HEK293T (cell line): ENCODE data around the gene GPR152.

Source experiments
- ARNT ChIP-seq: fragments of 450-650 bp; IDR thresholded peaks from 2 replicates; pipeline ENCODE4 v1.6.1; 2017; ENCODE audit warnings: mild to moderate bottlenecking
- BHLHE40 ChIP-seq: fragments of 450-650 bp; IDR thresholded peaks from 2 replicates; pipeline ENCODE4 v1.6.1; 2016; ENCODE audit warnings: mild to moderate bottlenecking, moderate library complexity, borderline replicate concordance
- CTBP1 ChIP-seq: fragments of 450-650 bp; IDR thresholded peaks from 2 replicates; pipeline ENCODE4 v1.6.1; 2016; ENCODE audit warnings: borderline replicate concordance
- FOXA1 ChIP-seq: fragments of 450-650 bp; IDR thresholded peaks from 2 replicates; pipeline ENCODE4 v1.6.1; 2016; ENCODE audit warnings: mild to moderate bottlenecking
- FOXK2 ChIP-seq: fragments of 450-650 bp; IDR thresholded peaks from 2 replicates; pipeline ENCODE4 v1.6.1; 2016; ENCODE audit warnings: mild to moderate bottlenecking
- FOXM1 ChIP-seq: fragments of 450-650 bp; IDR thresholded peaks from 2 replicates; pipeline ENCODE4 v1.6.1; 2017; ENCODE audit warnings: mild to moderate bottlenecking, borderline replicate concordance
- L3MBTL2 ChIP-seq: fragments of 450-650 bp; conservative IDR thresholded peaks from 2 replicates; pipeline ENCODE4 v1.6.1; 2016; ENCODE audit warnings: mild to moderate bottlenecking
- NFRKB ChIP-seq: fragments of 450-650 bp; IDR thresholded peaks from 2 replicates; pipeline ENCODE4 v1.6.1; 2016; ENCODE audit warnings: mild to moderate bottlenecking, moderate library complexity
- SP1 ChIP-seq: fragments of 450-650 bp; IDR thresholded peaks from 2 replicates; pipeline ENCODE4 v1.6.1; 2017
- SUZ12 ChIP-seq: fragments of 450-650 bp; IDR thresholded peaks from 2 replicates; pipeline ENCODE4 v1.6.1; 2016; ENCODE audit warnings: mild to moderate bottlenecking
- ZNF384 ChIP-seq: fragments of 450-650 bp; IDR thresholded peaks from 2 replicates; pipeline ENCODE4 v1.6.1; 2016
- TF ChIP-seq, protein P1 (sequence below): fragments of 450-650 bp; IDR thresholded peaks from 2 replicates; pipeline ENCODE4 v1.6.1; 2016

DNA sequence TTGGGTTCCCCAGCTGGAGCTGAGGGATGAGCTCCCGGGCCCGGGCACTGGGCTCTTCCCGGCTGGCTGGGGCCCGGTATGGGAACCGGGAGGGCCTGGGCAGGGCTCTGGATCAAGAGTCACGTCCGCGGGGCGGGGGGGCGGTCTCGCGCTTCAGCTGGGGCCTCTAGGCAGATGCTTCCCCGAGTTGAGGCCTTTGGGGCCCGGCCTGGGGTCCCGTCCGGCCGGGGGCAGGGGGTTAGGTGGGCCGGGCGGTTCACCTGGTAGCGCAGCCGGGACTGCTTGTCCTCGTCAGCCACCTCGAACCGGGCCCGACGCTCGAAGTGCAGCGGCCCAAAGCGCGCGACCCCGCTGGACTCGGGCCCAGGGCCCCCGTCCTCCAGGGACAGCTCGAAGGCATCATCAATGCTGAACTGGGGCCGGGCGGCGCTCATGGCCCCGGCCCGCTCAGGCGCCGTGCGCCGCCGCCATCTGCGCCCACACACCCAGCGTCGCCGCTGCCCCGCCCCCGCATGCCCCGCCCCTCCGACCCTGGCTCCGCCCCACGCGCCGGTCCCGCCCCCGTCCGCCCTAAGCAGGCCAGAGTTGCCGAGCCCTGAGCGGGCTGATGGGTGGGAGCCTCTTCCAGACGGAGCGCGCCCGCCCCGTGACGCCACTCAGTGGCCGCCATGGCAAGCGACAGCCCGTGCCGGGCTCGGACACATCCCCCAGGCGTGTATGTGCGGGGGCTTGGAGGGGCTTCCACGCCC is 16.4 kb upstream of the GPR152 start, which contains the start of gene TMEM134:
- TF ChIP-seq FOXA1 (no peak), SP1 (no peak), CTBP1 (no peak), NFRKB (no peak), FOXM1 (no peak), SUZ12 (no peak), BHLHE40 (no peak), L3MBTL2 (no peak), ZNF384 (no peak), ARNT (no peak), FOXK2 (no peak)
- TF ChIP-seq, protein P1, sequence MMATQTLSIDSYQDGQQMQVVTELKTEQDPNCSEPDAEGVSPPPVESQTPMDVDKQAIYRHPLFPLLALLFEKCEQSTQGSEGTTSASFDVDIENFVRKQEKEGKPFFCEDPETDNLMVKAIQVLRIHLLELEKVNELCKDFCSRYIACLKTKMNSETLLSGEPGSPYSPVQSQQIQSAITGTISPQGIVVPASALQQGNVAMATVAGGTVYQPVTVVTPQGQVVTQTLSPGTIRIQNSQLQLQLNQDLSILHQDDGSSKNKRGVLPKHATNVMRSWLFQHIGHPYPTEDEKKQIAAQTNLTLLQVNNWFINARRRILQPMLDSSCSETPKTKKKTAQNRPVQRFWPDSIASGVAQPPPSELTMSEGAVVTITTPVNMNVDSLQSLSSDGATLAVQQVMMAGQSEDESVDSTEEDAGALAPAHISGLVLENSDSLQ, result 0 out of 2 replicates have a peak, but pooled peaks have one; percentile 21
